ENCODE measurements around the gene GRXCR1. TPM values are rescaled to one million over a fixed set of nuclear protein-coding genes. Genes with fewer than 3 reads are reported as not detected.

The GRXCR1 gene

Small RNA genes lying within 50 kb of the gene (small RNA-seq; reads per million reads assigned to genes)
- gene RN7SKP82 (ENCODE audit: insufficient read depth), result not detected
